ENCODE data around the gene JPH2.
"Not testable (repeated sequence)": the region's sequence is repeated elsewhere in the genome, so short reads cannot be mapped to it uniquely, and the experiment has no call there.

The JPH2 gene

GRCh38 chr20:44187054-44187771, at the start of gene JPH2:
Gene JPH2, minus strand, starts transcription at chr20:44187188. Its CDS starts 483 bp downstream, at chr20:44186705.
- no peak for DNase-seq (ENCODE audit: extremely low read depth, low read depth)
- no peak for TF ChIP-seq CTCF (IDR thresholded peaks at IDR 0.05; ENCODE audit: low read depth, low read length)

GRCh38 chr20:44235702-44236101, 48.7 kb upstream of the JPH2 start:
- DNase-seq (ENCODE audit: extremely low read depth, low read depth), result no peak
- no peak for TF ChIP-seq CTCF (IDR thresholded peaks at IDR 0.05; ENCODE audit: low read depth, low read length)

- DNase-seq (ENCODE audit: extremely low read depth, low read depth), result no peak
- no peak for TF ChIP-seq CTCF (IDR thresholded peaks at IDR 0.05; ENCODE audit: low read depth, low read length)
Measured at GRCh38 chr20:44234566-44235317, 47.8 kb upstream of the JPH2 start.

GRCh38 chr20:44233436-44234016, 46.5 kb upstream of the JPH2 start:
- DNase-seq (ENCODE audit: extremely low read depth, low read depth), result no peak
- no peak for TF ChIP-seq CTCF (IDR thresholded peaks at IDR 0.05; ENCODE audit: low read depth, low read length)

GRCh38 chr20:44232469-44232856, 45.5 kb upstream of the JPH2 start:
- not testable (repeated sequence) for DNase-seq (ENCODE audit: extremely low read depth, low read depth)

- no peak for DNase-seq (ENCODE audit: extremely low read depth, low read depth)
- TF ChIP-seq CTCF (IDR thresholded peaks at IDR 0.05; ENCODE audit: low read depth, low read length), result no peak
Measured at GRCh38 chr20:44231713-44232468, 44.9 kb upstream of the JPH2 start.

- no peak for TF ChIP-seq CTCF (IDR thresholded peaks at IDR 0.05; ENCODE audit: low read depth, low read length)
- DNase-seq (ENCODE audit: extremely low read depth, low read depth), result no peak
Measured at GRCh38 chr20:44231193-44231592, 44.2 kb upstream of the JPH2 start.

All from AG09319 (cell line).